Vagina (tissue), 2 donors: ENCODE results near the gene SEL1L. TPM values are rescaled to one million over a fixed set of nuclear protein-coding genes. Genes with fewer than 3 reads are reported as not detected.
A peak's percentile ranks its signal among the peaks of the same experiment; 100 is the strongest.
"Not testable (repeated sequence)": the region's sequence is repeated elsewhere in the genome, so short reads cannot be mapped to it uniquely, and the experiment has no call there.

Source experiments
- DNase-seq, 2 donors: peaks; one replicate each; pipeline ENCODE4 v3.0.0-alpha.2; 2017; ENCODE audit errors: extremely low spot score in 2 of 2
- H3K27ac ChIP-seq: fragments of 200-600 bp; sonication (generic); one replicate; pipeline ENCODE4 v1.5.1; 2019
- H3K27me3 ChIP-seq: fragments of 200-600 bp; sonication (generic); one replicate; pipeline ENCODE4 v1.5.1; 2019
- H3K36me3 ChIP-seq, 2 donors: fragments of 200-600 bp; sonication (generic); one replicate each; pipeline ENCODE4 v1.5.1; 2017 to 2019
- H3K4me1 ChIP-seq: fragments of 200-600 bp; sonication (generic); one replicate; pipeline ENCODE4 v1.5.1; 2019
- H3K4me3 ChIP-seq, 2 donors: fragments of 200-600 bp; sonication (generic); 1 replicate in 1 of 2; 2 replicates in 1 of 2; pipeline ENCODE4 v1.5.1; 2016 to 2019
- H3K9me3 ChIP-seq: fragments of 200-600 bp; sonication (generic); one replicate; pipeline ENCODE4 v1.5.1; 2019
- POLR2A ChIP-seq, 2 donors: fragments of 450-650 bp; IDR thresholded peaks; one replicate each; pipeline ENCODE4 v1.6.1; 2017; ENCODE audit warnings: antibody characterized with exemption in 2 of 2, mild to moderate bottlenecking in 2 of 2, moderate library complexity in 2 of 2
- POLR2AphosphoS5 ChIP-seq, 2 donors: sonication (generic); formaldehyde crosslinking; IDR thresholded peaks; one replicate each; pipeline ENCODE4 v1.9.0; 2017; ENCODE audit warnings: antibody characterized with exemption in 2 of 2, mild to moderate bottlenecking in 2 of 2, low read depth in 1 of 2; ENCODE audit not compliant: insufficient read depth in 1 of 2
- intact Hi-C: fragments of 100-400 bp; cut with DNase I; formaldehyde crosslinking; loops from one replicate; pipeline ENCODE4 v1.15.1; 2023
- total RNA-seq: library from RNA; depleted of rRNA; stranded (reverse); fragments of >200 nt; gene quantifications from one replicate; pipeline ENCODE4 v1.2.3, GENCODE V29; 2016
- TF ChIP-seq, protein P1 (sequence below), 3 experiments: fragments of 450-650 bp in 2 of 3; fragments of 200-600 bp in 1 of 3; sonication (generic) in 1 of 3; IDR thresholded peaks; one replicate each; pipeline ENCODE4 v1.5.1; 2017 to 2019; ENCODE audit warnings: antibody characterized with exemption in 3 of 3, mild to moderate bottlenecking in 2 of 3, moderate library complexity in 2 of 3

Gene SEL1L
- total RNA-seq, 1 donor from 2014 or later, result 28.2 TPM

DNA sequence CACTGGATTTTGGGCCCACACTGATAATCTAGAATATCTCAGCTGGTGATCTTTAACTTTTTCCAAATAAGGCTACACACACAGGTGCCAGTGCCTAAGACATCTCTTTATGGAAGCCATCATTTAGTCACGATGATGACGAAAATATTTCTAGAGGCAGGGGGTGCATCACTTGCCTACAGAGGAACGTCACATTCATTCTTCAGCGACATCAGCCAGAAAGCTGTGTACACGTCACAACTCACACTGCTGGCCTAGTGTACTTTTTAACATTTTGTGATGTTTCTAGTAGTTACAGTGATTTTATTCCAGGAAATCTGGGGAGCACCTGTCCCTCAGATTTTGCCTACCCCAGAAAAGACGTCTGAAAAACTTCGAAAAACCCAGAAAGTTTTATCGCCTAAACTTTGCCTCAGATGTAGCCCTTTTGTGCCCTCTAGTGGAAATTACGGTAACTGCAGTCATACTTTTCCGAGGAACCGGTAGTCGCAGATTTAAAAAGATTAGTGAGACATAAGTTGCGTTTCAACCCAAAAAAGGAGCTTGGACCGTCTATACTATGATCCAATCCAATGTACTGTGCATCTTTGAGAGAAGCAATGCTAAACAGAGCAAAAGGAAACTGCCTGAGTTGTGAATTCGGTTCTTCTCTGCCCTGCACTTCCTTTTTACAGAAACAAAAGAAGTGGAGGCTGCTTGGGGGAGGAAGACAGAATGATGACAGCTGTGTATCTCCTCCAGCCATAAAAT lies 69.2 kb downstream of the SEL1L start:
- H3K4me3 ChIP-seq, result peak overlapping the region; percentile 40 to 43
- TF ChIP-seq, protein P1, sequence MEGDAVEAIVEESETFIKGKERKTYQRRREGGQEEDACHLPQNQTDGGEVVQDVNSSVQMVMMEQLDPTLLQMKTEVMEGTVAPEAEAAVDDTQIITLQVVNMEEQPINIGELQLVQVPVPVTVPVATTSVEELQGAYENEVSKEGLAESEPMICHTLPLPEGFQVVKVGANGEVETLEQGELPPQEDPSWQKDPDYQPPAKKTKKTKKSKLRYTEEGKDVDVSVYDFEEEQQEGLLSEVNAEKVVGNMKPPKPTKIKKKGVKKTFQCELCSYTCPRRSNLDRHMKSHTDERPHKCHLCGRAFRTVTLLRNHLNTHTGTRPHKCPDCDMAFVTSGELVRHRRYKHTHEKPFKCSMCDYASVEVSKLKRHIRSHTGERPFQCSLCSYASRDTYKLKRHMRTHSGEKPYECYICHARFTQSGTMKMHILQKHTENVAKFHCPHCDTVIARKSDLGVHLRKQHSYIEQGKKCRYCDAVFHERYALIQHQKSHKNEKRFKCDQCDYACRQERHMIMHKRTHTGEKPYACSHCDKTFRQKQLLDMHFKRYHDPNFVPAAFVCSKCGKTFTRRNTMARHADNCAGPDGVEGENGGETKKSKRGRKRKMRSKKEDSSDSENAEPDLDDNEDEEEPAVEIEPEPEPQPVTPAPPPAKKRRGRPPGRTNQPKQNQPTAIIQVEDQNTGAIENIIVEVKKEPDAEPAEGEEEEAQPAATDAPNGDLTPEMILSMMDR (IDR thresholded peaks at IDR 0.05), result peak; percentile 78 to 91 (median 83)
- peak in 1 of 2 donors; percentile 44 for TF ChIP-seq POLR2AphosphoS5 (IDR thresholded peaks at IDR 0.05; ENCODE audit: insufficient read depth in 1 of 2, low read depth in 1 of 2)
- no peak for TF ChIP-seq POLR2A (IDR thresholded peaks at IDR 0.05)
- H3K9me3 ChIP-seq, result no peaks in the 10 kb centered on the region
- no peaks in the 10 kb centered on the region for H3K36me3 ChIP-seq
- DNase-seq, result no peak
- no peaks in the 10 kb centered on the region for H3K4me1 ChIP-seq
- no peaks in the 10 kb centered on the region for H3K27me3 ChIP-seq
- no peak overlapping the region for H3K27ac ChIP-seq
- intact Hi-C loops, result no loop called here

DNA sequence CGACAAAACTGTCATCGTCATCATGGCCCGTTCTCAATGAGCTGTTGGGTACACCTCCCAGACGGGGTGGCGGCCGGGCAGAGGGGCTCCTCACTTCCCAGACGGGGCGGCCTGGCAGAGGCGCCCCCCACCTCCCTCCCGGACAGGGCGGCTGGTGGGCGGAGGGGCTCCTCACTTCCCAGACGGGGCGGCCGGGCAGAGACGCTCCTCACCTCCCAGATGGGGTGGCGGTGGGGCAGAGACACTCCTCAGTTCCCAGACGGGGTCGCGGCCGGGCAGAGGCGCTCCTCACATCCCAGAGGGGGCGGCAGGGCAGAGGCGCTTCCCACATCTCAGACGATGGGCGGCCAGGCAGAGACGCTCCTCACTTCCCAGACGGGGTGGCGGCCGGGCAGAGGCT lies 71.3 kb downstream of the SEL1L start:
- intact Hi-C loops, H3K9me3 ChIP-seq, H3K4me1 ChIP-seq, H3K27ac ChIP-seq, DNase-seq, H3K27me3 ChIP-seq, H3K36me3 ChIP-seq, H3K4me3 ChIP-seq: not testable (repeated sequence)

DNA sequence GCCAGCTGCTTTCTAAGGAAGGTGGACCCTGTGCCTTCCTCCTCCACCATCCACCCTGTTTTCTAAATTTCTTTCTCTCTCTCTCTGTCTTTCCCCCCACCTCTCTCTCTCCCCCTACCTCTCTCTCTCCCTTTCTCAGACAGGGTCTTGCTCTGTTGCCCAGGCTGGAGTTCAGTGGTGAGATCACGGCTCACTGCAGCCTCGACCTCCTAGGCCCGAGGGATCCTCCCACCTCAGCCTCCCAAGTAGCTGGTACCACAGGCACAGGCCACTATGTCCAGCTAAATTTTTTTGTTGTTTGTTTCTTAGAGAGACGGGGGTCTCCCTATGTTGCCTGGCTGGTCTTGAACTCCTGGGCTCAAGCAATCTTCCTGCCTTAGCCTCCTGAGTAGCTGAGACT lies 73.7 kb downstream of the SEL1L start:
- Histone ChIP-seq H3K4me3 (no peak overlapping the region), H3K27me3 (no peaks in the 10 kb centered on the region), H3K36me3 (no peaks in the 10 kb centered on the region), H3K4me1 (no peaks in the 10 kb centered on the region), H3K9me3 (no peaks in the 10 kb centered on the region), H3K27ac (no peak overlapping the region)
- DNase-seq, result no peak
- TF ChIP-seq POLR2A (IDR thresholded peaks at IDR 0.05) (no peak), POLR2AphosphoS5 (IDR thresholded peaks at IDR 0.05; ENCODE audit: insufficient read depth in 1 of 2, low read depth in 1 of 2) (no peak)
- TF ChIP-seq, protein P1 (IDR thresholded peaks at IDR 0.05), result no peak
- intact Hi-C loops, result no loop called here

DNA sequence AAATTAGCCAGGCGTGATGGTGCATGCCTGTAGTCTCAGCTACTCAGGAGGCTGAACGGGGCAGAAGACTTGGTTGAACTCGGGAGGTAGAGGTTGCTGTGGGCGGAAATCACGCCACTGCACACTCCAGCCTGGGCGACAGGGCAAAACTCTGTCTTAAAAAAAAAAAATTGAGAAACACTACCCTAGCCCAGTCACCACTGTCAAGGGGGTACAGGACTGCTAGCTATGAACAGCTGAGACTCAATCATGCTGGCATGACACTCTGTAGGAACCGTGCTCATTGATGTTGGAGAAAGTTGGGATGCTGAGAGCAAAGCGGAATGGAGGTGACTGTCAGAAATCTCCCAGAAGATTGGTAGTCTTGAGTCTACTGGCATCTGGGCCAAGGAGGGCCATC lies 75.3 kb downstream of the SEL1L start:
- DNase-seq, result no peak
- intact Hi-C loops, result no loop called here
- Histone ChIP-seq H3K36me3 (no peaks in the 10 kb centered on the region), H3K4me3 (no peak overlapping the region), H3K27me3 (no peaks in the 10 kb centered on the region), H3K9me3 (no peaks in the 10 kb centered on the region), H3K27ac (no peak overlapping the region), H3K4me1 (no peaks in the 10 kb centered on the region)
- TF ChIP-seq POLR2A (IDR thresholded peaks at IDR 0.05), result no peak
- no peak for TF ChIP-seq POLR2AphosphoS5 (IDR thresholded peaks at IDR 0.05; ENCODE audit: insufficient read depth in 1 of 2, low read depth in 1 of 2)
- TF ChIP-seq, protein P1 (IDR thresholded peaks at IDR 0.05), result no peak

DNA sequence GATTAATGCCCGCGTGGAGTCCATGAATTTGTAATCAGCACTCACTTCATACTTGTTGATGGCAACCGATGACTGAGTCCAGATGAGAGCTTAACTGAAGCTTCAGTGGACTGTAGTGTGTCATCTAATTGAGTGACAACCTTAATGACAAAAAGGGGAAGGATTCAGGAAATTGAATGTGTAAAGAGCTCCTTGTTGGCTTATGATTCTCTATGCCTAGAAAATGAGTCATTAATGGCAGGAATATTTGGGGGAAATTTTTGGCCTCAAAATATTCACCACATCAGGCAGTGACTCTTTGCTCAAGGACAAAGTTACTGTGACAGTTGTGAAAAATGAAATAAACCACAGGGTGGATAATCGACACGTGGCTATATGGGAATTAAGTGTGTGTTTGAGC lies 78.3 kb downstream of the SEL1L start:
- TF ChIP-seq POLR2AphosphoS5 (IDR thresholded peaks at IDR 0.05; ENCODE audit: insufficient read depth in 1 of 2, low read depth in 1 of 2) (no peak), POLR2A (IDR thresholded peaks at IDR 0.05) (no peak)
- TF ChIP-seq, protein P1 (IDR thresholded peaks at IDR 0.05), result no peak
- Histone ChIP-seq H3K9me3 (no peaks in the 10 kb centered on the region), H3K27me3 (no peaks in the 10 kb centered on the region), H3K4me3 (no peak overlapping the region), H3K36me3 (no peaks in the 10 kb centered on the region), H3K4me1 (peaks cover under 1% of the 10 kb centered on the region), H3K27ac (no peak overlapping the region)
- no peak for DNase-seq
- intact Hi-C loops, result loop anchor here (2.0 kb wide), 1 partner anchor 187 kb away; no protein-coding TSS in a partner anchor
